Smooth muscle cell (in vitro differentiated cells): ENCODE measurements around the gene DZANK1. TPM values are rescaled to one million over a fixed set of nuclear protein-coding genes. Genes with fewer than 3 reads are reported as not detected.

Experiments
- DNase-seq: peaks from one replicate; lab custom pipeline; 2025; ENCODE audit not compliant: unreplicated experiment; lab: John Stamatoyannopoulos, UW
- H2AFZ ChIP-seq: fragments of 200-600 bp; sonication (generic); 2 replicates; pipeline ENCODE4 v1.6.0; 2016; ENCODE audit warnings: antibody characterized with exemption, low read depth, mild to moderate bottlenecking
- H3F3A ChIP-seq: fragments of 200-600 bp; sonication (generic); 2 replicates; pipeline ENCODE4 v1.6.0; 2017; ENCODE audit warnings: antibody characterized with exemption, low read depth
- H3K27ac ChIP-seq: fragments of 200-600 bp; sonication (generic); 2 replicates; pipeline ENCODE4 v1.5.1; 2016; ENCODE audit warnings: low read depth, mild to moderate bottlenecking
- H3K27me3 ChIP-seq: fragments of 200-600 bp; sonication (generic); 2 replicates; pipeline ENCODE4 v1.6.1; 2016; ENCODE audit warnings: low read depth, mild to moderate bottlenecking
- H3K36me3 ChIP-seq: fragments of 200-600 bp; sonication (generic); 2 replicates; pipeline ENCODE4 v1.5.1; 2016; ENCODE audit warnings: low read depth
- H3K4me1 ChIP-seq: fragments of 200-600 bp; sonication (generic); 2 replicates; pipeline ENCODE4 v1.5.1; 2016; ENCODE audit warnings: low read depth
- H3K4me2 ChIP-seq: fragments of 200-600 bp; sonication (generic); 2 replicates; pipeline ENCODE4 v1.6.0; 2016; ENCODE audit warnings: mild to moderate bottlenecking
- H3K4me3 ChIP-seq: fragments of 200-600 bp; sonication (generic); 2 replicates; pipeline ENCODE4 v1.5.1; 2016; ENCODE audit warnings: mild to moderate bottlenecking
- H3K79me2 ChIP-seq: fragments of 200-600 bp; sonication (generic); 2 replicates; pipeline ENCODE4 v1.6.0; 2016; ENCODE audit warnings: low read depth, mild to moderate bottlenecking
- H3K9ac ChIP-seq: fragments of 200-600 bp; sonication (generic); 2 replicates; pipeline ENCODE4 v1.6.0; 2016; ENCODE audit warnings: low read depth
- H3K9me3 ChIP-seq: fragments of 200-600 bp; sonication (generic); replicated peaks from 2 replicates; pipeline ENCODE4 v1.5.1; 2016; ENCODE audit warnings: low read depth
- H4K20me1 ChIP-seq: fragments of 200-600 bp; sonication (generic); 2 replicates; pipeline ENCODE4 v1.6.0; 2016; ENCODE audit warnings: low read depth
- WGBS: methylation state at CpG from one replicate; pipeline ENCODE4 v1.1.7; 2016; ENCODE audit warnings: low lambda C conversion rate; 5-methylcytosine and 5-hydroxymethylcytosine counted together
- polyA plus RNA-seq: library from polyadenylated mRNA; unstranded; fragments of >200 nt; fragmentation: Nextera tagmentation; extraction: Ambion mirVana; gene quantifications from 2 replicates; pipeline ENCODE4 v1.2.1, GENCODE V29; 2016
- total RNA-seq: library from RNA; depleted of rRNA; stranded (reverse); fragments of >200 nt; gene quantifications from 2 replicates; pipeline ENCODE4 v1.2.3, GENCODE V29; 2014
- TF ChIP-seq, protein P1 (sequence below): fragments of 200-600 bp; sonication (generic); IDR thresholded peaks from 2 replicates; pipeline ENCODE4 v1.5.1; 2017; ENCODE audit warnings: borderline replicate concordance, mild to moderate bottlenecking, antibody characterized with exemption; ENCODE audit not compliant: insufficient read depth, poor library complexity, severe bottlenecking

DZANK1 gene
- total and polyA plus RNA-seq, 2 experiments from 2014 or later = 2.5 to 2.9 TPM

GRCh38 chr20:18421608-18422007, 45.2 kb downstream of the DZANK1 start:
- no peaks in the 10 kb centered on the region for H4K20me1 ChIP-seq
- TF ChIP-seq, protein P1, sequence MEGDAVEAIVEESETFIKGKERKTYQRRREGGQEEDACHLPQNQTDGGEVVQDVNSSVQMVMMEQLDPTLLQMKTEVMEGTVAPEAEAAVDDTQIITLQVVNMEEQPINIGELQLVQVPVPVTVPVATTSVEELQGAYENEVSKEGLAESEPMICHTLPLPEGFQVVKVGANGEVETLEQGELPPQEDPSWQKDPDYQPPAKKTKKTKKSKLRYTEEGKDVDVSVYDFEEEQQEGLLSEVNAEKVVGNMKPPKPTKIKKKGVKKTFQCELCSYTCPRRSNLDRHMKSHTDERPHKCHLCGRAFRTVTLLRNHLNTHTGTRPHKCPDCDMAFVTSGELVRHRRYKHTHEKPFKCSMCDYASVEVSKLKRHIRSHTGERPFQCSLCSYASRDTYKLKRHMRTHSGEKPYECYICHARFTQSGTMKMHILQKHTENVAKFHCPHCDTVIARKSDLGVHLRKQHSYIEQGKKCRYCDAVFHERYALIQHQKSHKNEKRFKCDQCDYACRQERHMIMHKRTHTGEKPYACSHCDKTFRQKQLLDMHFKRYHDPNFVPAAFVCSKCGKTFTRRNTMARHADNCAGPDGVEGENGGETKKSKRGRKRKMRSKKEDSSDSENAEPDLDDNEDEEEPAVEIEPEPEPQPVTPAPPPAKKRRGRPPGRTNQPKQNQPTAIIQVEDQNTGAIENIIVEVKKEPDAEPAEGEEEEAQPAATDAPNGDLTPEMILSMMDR = no peak
- no peak overlapping the region for H3K4me2 ChIP-seq
- no peak for DNase-seq
- no peaks in the 10 kb centered on the region for H3F3A ChIP-seq
- no peaks in the 10 kb centered on the region for H3K36me3 ChIP-seq
- no peaks in the 10 kb centered on the region for H3K27me3 ChIP-seq
- no peak overlapping the region for H3K27ac ChIP-seq
- no peak overlapping the region for H2AFZ ChIP-seq
- no peaks in the 10 kb centered on the region for H3K79me2 ChIP-seq
- H3K9ac ChIP-seq = no peak overlapping the region
- H3K4me1 ChIP-seq = peaks cover under 1% of the 10 kb centered on the region
- H3K9me3 ChIP-seq = no peaks in the 10 kb centered on the region
- H3K4me3 ChIP-seq = no peak overlapping the region

DNA sequence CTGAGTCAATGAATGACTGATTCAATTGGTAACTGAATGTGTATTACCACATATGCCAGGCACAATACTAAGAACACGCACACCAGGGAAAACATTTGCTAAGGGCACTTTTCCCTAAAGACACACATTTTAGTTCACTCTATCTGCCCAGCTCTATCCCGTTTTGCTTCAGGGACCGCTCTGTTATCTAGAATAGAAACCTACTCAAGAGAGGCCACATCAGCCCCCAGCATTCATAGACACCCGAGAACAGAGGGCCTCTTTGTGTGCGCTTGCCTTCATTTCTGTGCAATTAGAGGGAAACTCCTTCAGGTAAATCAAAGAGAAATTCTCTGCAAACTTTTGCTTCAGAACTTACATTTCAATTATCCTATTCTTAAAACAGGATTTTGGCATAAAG, 50.3 kb downstream of the DZANK1 start:
- H3K79me2 ChIP-seq = no peaks in the 10 kb centered on the region
- no peaks in the 10 kb centered on the region for H3K36me3 ChIP-seq
- no peaks in the 10 kb centered on the region for H3K9me3 ChIP-seq
- DNase-seq = no peak
- no peaks in the 10 kb centered on the region for H4K20me1 ChIP-seq
- no peak overlapping the region for H3K4me2 ChIP-seq
- no peak overlapping the region for H3K9ac ChIP-seq
- H3K27ac ChIP-seq = no peak overlapping the region
- no peaks in the 10 kb centered on the region for H3F3A ChIP-seq
- H3K4me3 ChIP-seq = no peak overlapping the region
- WGBS = 62% methylated on average over 5 of the region's 5 CpGs
- H2AFZ ChIP-seq = no peak overlapping the region
- H3K4me1 ChIP-seq = peaks cover 4% of the 10 kb centered on the region
- H3K27me3 ChIP-seq = no peaks in the 10 kb centered on the region
- TF ChIP-seq, protein P1 = no peak

GRCh38 chr20:18414140-18414539, 52.7 kb downstream of the DZANK1 start:
- Histone ChIP-seq H3K4me2 (no peak overlapping the region), H3K9ac (no peak overlapping the region), H3K9me3 (no peaks in the 10 kb centered on the region), H2AFZ (no peak overlapping the region), H3K4me1 (peaks cover 4% of the 10 kb centered on the region), H3K27me3 (no peaks in the 10 kb centered on the region), H3K27ac (no peak overlapping the region), H3K36me3 (no peaks in the 10 kb centered on the region), H3K79me2 (no peaks in the 10 kb centered on the region), H3F3A (no peaks in the 10 kb centered on the region), H4K20me1 (no peaks in the 10 kb centered on the region), H3K4me3 (no peak overlapping the region)
- no peak for DNase-seq
- TF ChIP-seq, protein P1 = no peak
- WGBS = 86% methylated on average over 5 of the region's 5 CpGs

- no peaks in the 10 kb centered on the region for H3K27me3 ChIP-seq
- WGBS = 77% methylated on average over 6 of the region's 6 CpGs
Observed at GRCh38 chr20:18412221-18412901, 54.5 kb downstream of the DZANK1 start.

More at GRCh38 chr20:18412221-18412901, 54.5 kb downstream of the DZANK1 start:
- Histone ChIP-seq H3K9ac (no peak overlapping the region), H3K79me2 (no peaks in the 10 kb centered on the region), H3K9me3 (no peaks in the 10 kb centered on the region), H3K4me3 (no peak overlapping the region), H2AFZ (no peak overlapping the region), H3K36me3 (no peaks in the 10 kb centered on the region), H3K4me1 (peaks cover 4% of the 10 kb centered on the region), H3F3A (no peaks in the 10 kb centered on the region), H3K27ac (no peak overlapping the region), H4K20me1 (no peaks in the 10 kb centered on the region), H3K4me2 (no peak overlapping the region)
- no peak for DNase-seq
- TF ChIP-seq, protein P1 = no peak
